NCI-H2196 (cell line): Measurements from ENCODE around the gene TMEM138.

Source experiments
- DNase-seq: peaks from one replicate; lab custom pipeline; 2025; ENCODE audit not compliant: unreplicated experiment; lab: John Stamatoyannopoulos, UW

TMEM138 gene

GRCh38 chr11:61361741-61362541 lies at the start of gene TMEM138, which contains the start of gene CYB561A3:
TSS of gene TMEM138 (plus strand) at chr11:61362374. CDS start at chr11:61364391, 2,017 bp downstream.
TSS of gene CYB561A3 (minus strand) at chr11:61361882. CDS start at chr11:61356713, 5,169 bp downstream.
- peak; percentile 94 for DNase-seq

- no peak for DNase-seq
Observed at GRCh38 chr11:61315260-61315659, 46.9 kb upstream of the TMEM138 start.

- peak; percentile 66 for DNase-seq
Observed at GRCh38 chr11:61325649-61326414, 36.3 kb upstream of the TMEM138 start.

GRCh38 chr11:61327669-61328071 lies 34.5 kb upstream of the TMEM138 start:
- no peak for DNase-seq

GRCh38 chr11:61328351-61328750 lies 33.8 kb upstream of the TMEM138 start:
- DNase-seq = no peak

GRCh38 chr11:61329871-61330270 lies 32.3 kb upstream of the TMEM138 start:
- DNase-seq = no peak

- DNase-seq = no peak
Observed at GRCh38 chr11:61331651-61332050, 30.5 kb upstream of the TMEM138 start.

- no peak for DNase-seq
Observed at GRCh38 chr11:61332281-61332796, 29.8 kb upstream of the TMEM138 start.

GRCh38 chr11:61332797-61333549 lies 29.2 kb upstream of the TMEM138 start, which contains the start of the genes DDB1 and TKFC:
TSS of gene DDB1 (minus strand) at chr11:61333105. CDS start at chr11:61332968, 137 bp downstream.
TSS of gene TKFC (plus strand) at chr11:61333228. CDS start at chr11:61334729, 1,501 bp downstream.
- DNase-seq = peak; percentile 96

GRCh38 chr11:61333550-61334433 lies 28.4 kb upstream of the TMEM138 start:
- DNase-seq = no peak

- DNase-seq = no peak
Observed at GRCh38 chr11:61334434-61335354, 27.5 kb upstream of the TMEM138 start.

- no peak for DNase-seq
Observed at GRCh38 chr11:61335355-61335710, 26.8 kb upstream of the TMEM138 start.

- peak; percentile 88 for DNase-seq
Observed at GRCh38 chr11:61336171-61336935, 25.8 kb upstream of the TMEM138 start.

GRCh38 chr11:61337706-61338470 lies 24.3 kb upstream of the TMEM138 start:
- DNase-seq = no peak

GRCh38 chr11:61338783-61339489 lies 23.2 kb upstream of the TMEM138 start:
- DNase-seq = no peak

GRCh38 chr11:61339490-61339878 lies 22.7 kb upstream of the TMEM138 start:
- no peak for DNase-seq

- DNase-seq = no peak
Observed at GRCh38 chr11:61340979-61341378, 21.2 kb upstream of the TMEM138 start.
